Occipital lobe (tissue), 2 donors: ENCODE results near the gene PROSER1. TPM values are rescaled to one million over a fixed set of nuclear protein-coding genes. Genes with fewer than 3 reads are reported as not detected.
A peak's percentile ranks its signal among the peaks of the same experiment; 100 is the strongest.
"Not testable (repeated sequence)": the region's sequence is repeated elsewhere in the genome, so short reads cannot be mapped to it uniquely, and the experiment has no call there.

ENCODE experiments used
- DNase-seq: peaks from one replicate; lab custom pipeline; 2025; lab: John Stamatoyannopoulos, UW
- total RNA-seq: library from RNA; depleted of rRNA; stranded (reverse); fragments of >200 nt; gene quantifications from one replicate; pipeline ENCODE4 v1.2.3, GENCODE V29; 2014

Gene PROSER1
- total RNA-seq, 1 donor from 2014 or later, result 33.1 TPM

DNA sequence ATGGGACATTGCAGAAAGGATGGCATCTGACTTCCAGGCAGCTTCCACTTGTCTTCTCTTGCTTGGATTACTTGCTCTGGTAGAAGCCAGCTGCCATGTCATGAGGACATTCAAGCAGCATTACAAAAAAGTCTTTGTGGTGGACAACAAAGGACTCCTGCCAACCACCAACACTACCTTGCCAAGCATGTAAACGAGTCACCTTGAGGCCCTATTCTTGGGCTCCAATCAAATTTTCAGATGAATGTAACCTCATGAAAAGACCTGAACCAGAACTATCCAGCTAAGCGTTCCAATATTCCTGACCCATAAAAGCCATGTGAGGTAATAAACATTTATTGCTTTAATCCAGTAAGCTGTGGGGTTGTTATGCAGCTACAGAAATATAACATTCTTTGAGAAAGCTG, 12.5 kb downstream of the PROSER1 start:
- DNase-seq, result no peak

DNA sequence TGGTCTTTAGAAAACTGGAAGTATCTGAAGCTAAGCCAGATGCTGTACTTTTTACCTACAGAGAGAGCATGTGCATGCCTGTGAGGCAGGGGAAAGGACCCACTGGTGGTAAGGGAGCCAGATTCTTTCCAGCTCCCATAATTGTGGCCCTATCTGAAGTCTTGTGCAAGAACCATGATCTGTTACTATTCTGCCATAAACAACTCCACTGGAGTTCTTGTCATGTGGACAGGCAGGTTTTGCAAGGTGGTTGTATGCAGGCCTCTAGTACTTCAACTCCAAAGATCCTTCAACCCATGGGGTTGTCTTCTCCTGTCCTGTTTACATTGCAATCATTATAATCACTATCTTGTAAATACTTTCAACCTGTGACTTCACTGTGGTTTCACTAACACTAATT, 14.1 kb downstream of the PROSER1 start:
- DNase-seq, result no peak

DNA sequence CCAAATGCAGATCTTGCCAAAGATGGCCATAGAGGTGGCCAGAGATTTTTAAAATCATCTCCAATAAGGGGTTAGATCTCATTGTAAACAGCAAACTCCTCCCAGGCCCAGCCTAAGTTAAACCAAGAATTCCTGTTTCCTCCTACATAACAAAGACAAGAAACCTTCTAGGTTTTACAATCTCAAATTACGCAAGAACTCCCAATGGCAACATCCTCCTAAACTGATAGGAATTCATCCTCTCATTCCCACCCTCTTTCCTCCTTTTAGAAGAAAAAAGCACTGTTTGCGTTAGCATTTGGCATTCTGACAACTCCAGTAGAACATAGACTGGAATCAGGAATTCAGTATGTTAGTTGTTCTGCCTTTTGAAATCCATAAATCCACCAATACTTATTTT, 14.6 kb downstream of the PROSER1 start:
- DNase-seq, result no peak

- no peak for DNase-seq
Measured at GRCh38 chr13:39020853-39021462, 16.9 kb downstream of the PROSER1 start.

DNA sequence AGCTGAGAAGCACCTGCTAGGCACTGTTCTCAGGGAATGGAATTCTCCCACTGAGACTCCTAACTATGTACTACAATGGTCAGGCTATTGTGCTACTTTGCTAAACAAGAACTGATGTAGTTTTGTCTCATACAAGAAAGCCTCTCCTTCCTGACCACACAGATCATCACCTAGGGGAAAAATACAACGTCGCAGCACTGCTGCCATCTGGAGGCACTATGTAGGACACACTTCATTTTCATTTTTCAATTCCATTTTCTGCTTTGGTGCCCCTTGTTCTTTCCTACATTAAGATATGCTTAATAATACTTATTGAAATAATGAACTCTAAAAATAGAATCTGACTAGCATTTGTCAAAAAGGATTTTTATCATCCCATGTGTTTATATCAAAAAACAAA, 21.1 kb downstream of the PROSER1 start:
- DNase-seq, result no peak

GRCh38 chr13:39016087-39016486, 21.8 kb downstream of the PROSER1 start:
- DNase-seq, result no peak

- DNase-seq, result no peak
Measured at GRCh38 chr13:39013462-39013861, 24.4 kb downstream of the PROSER1 start.

- no peak for DNase-seq
Measured at GRCh38 chr13:39012608-39013007, 25.3 kb downstream of the PROSER1 start.

- not testable (repeated sequence) for DNase-seq
Measured at GRCh38 chr13:39006371-39007111, 31.3 kb downstream of the PROSER1 start.

GRCh38 chr13:38998739-38999138, 39.1 kb downstream of the PROSER1 start:
- no peak for DNase-seq

DNA sequence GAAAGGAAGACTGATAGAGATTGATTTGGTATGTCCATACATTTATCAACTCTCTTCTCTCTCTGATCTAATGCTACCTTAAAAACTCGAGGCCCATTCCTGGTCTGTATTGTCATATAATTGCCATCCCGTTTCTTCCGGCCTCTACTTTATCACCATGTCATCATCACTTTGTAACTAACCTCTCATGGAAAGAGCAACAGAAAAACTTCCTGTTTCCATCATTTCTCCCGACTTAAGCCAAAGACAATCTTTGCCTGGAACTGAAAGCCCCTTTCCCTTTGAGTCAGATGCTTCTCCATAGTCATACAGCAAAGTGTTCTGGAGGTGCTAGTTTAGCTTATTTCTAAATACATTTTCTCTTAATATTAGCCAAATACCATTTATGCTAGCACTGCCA, 44.5 kb downstream of the PROSER1 start:
- no peak for DNase-seq

GRCh38 chr13:38990693-38991092, 47.2 kb downstream of the PROSER1 start, which contains the start of gene STOML3:
STOML3 (minus strand) TSS chr13:38990831; CDS start chr13:38990721, 110 bp downstream.
- DNase-seq, result no peak

DNA sequence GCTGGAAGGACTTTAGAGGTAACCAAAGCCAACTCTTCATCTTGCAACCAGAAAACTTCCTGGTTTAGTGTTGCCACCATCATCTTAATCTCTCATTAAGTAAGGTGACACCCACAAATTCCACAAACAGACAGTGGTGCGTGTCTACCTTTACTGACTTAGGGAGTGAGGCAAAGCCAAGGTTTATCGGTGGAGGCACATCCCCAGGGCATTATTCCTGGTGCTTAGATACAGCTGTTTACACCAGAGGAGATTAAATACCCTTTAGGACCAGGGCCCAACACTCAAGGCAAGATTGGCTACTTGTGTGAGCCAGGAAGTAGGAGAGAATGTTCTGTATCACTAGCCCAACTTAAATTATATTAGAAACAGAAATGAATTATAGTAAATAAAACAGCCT, 56.8 kb downstream of the PROSER1 start:
- no peak for DNase-seq

GRCh38 chr13:38980750-38981078, 57.2 kb downstream of the PROSER1 start:
- no peak for DNase-seq

GRCh38 chr13:38979891-38980749, 57.8 kb downstream of the PROSER1 start:
- DNase-seq, result peak; percentile 26

GRCh38 chr13:38970380-38971051, 67.4 kb downstream of the PROSER1 start:
- no peak for DNase-seq

- no peak for DNase-seq
Measured at GRCh38 chr13:38969187-38969586, 68.7 kb downstream of the PROSER1 start.

GRCh38 chr13:38967446-38967845, 70.4 kb downstream of the PROSER1 start:
- no peak for DNase-seq

DNA sequence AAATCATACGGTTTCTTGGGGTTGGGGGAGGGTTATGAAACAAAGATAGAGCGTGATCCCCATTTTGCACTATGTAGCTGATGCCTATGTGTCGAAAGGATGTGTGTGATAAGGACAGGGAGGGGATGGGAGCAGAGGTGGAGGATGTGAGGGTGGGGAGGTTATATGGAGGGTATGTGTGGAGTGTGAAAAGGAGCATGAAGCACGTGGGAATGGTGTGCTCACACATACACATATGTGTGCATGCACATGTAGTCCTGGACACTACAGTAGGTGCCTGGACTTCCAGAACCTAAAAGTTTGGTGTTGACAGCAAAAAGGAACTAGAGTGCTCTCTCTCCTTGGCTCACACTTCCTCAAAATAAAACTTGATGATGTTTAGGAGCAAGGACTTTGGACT, 72.6 kb downstream of the PROSER1 start:
- DNase-seq, result no peak

DNA sequence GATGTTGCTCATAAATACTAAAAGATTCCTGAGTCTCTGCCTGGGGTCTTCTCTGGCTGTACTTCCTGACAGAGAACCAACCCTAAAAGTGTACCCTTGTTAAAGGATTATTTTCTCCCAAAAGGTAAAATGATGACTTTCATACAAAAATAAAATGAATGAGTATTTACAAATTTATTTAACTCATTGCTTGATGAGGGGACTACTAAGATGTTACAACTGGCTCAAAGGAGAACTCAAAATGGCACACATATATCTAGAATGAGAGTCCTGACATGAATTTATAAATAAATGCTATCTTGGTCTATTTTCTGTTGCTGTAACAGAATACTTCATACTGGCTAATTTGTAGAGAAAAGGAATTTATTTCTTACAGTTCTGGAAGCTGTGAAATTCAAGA, 77.7 kb downstream of the PROSER1 start:
- no peak for DNase-seq
